HEK293T (cell line): ENCODE measurements around the gene GLMN.

ENCODE experiments used
- ARNT ChIP-seq: fragments of 450-650 bp; IDR thresholded peaks from 2 replicates; pipeline ENCODE4 v1.6.1; 2017; ENCODE audit warnings: mild to moderate bottlenecking
- FOXM1 ChIP-seq: fragments of 450-650 bp; IDR thresholded peaks from 2 replicates; pipeline ENCODE4 v1.6.1; 2017; ENCODE audit warnings: mild to moderate bottlenecking, borderline replicate concordance
- L3MBTL2 ChIP-seq: fragments of 450-650 bp; conservative IDR thresholded peaks from 2 replicates; pipeline ENCODE4 v1.6.1; 2016; ENCODE audit warnings: mild to moderate bottlenecking
- LEF1 ChIP-seq: fragments of 450-650 bp; IDR thresholded peaks from 2 replicates; pipeline ENCODE4 v1.6.1; 2017; ENCODE audit warnings: mild to moderate bottlenecking, borderline replicate concordance
- PKNOX1 ChIP-seq: fragments of 450-650 bp; IDR thresholded peaks from 2 replicates; pipeline ENCODE4 v1.6.1; 2016
- SP1 ChIP-seq: fragments of 450-650 bp; IDR thresholded peaks from 2 replicates; pipeline ENCODE4 v1.6.1; 2017
- SUZ12 ChIP-seq: fragments of 450-650 bp; IDR thresholded peaks from 2 replicates; pipeline ENCODE4 v1.6.1; 2016; ENCODE audit warnings: mild to moderate bottlenecking
- TARDBP ChIP-seq: fragments of 450-650 bp; IDR thresholded peaks from 2 replicates; pipeline ENCODE4 v1.6.1; 2016
- ZNF384 ChIP-seq: fragments of 450-650 bp; IDR thresholded peaks from 2 replicates; pipeline ENCODE4 v1.6.1; 2016

- TF ChIP-seq TARDBP (no peak), ARNT (no peak), PKNOX1 (no peak), LEF1 (no peak), ZNF384 (no peak), FOXM1 (no peak), SP1 (no peak), L3MBTL2 (no peak), SUZ12 (no peak)
Observed at GRCh38 chr1:92274939-92275338, 23.8 kb downstream of the GLMN start.
